ENCODE measurements around the gene GON7. TPM values are rescaled to one million over a fixed set of nuclear protein-coding genes. Genes with fewer than 3 reads are reported as not detected.
"Not testable (repeated sequence)": the region's sequence is repeated elsewhere in the genome, so short reads cannot be mapped to it uniquely, and the experiment has no call there.

The GON7 gene
- total RNA-seq, 1 donor = 11.6 TPM

DNA sequence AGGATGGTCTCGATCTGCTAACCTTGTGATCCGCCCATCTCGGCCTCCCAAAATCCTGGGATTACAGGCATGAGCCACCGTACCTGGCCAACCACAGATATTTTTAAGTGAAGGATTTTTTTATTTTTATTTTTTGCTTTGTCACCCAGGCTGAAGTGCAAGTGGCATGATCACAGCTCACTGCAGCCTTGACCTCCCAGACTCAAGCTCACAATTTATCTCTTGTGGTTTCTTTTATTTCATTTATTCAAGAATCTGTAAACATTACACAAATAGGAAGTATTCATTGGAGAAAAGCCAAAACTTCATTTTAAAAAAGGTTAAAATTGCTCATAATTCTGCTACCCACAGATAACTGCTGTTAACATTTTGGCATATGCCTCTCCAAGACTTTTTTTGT lies 35.5 kb downstream of the GON7 start:
- no peaks in the 10 kb centered on the region for H3K79me2 ChIP-seq (ENCODE audit: insufficient read depth, low read length)
- H3K27me3 ChIP-seq (ENCODE audit: insufficient read depth, low read length) = peaks cover 7% of the 10 kb centered on the region
- no peak overlapping the region for H3K27ac ChIP-seq (ENCODE audit: low read depth, low read length)
- no peaks in the 10 kb centered on the region for H3K9me3 ChIP-seq (ENCODE audit: low read depth, low read length)
- H3K36me3 ChIP-seq (ENCODE audit: insufficient read depth, low read length) = no peaks in the 10 kb centered on the region
- H3K4me1 ChIP-seq (ENCODE audit: insufficient read depth, low read length) = no peaks in the 10 kb centered on the region
- no peak overlapping the region for H2AFZ ChIP-seq (ENCODE audit: low read length)
- DNase-seq (ENCODE audit: insufficient read length, low spot score, missing footprints) = no peak
- H3K4me3 ChIP-seq (ENCODE audit: insufficient read depth, low read length) = no peak overlapping the region
- H3K4me2 ChIP-seq (ENCODE audit: insufficient read depth, low read length) = no peak overlapping the region
- TF ChIP-seq, protein P1, sequence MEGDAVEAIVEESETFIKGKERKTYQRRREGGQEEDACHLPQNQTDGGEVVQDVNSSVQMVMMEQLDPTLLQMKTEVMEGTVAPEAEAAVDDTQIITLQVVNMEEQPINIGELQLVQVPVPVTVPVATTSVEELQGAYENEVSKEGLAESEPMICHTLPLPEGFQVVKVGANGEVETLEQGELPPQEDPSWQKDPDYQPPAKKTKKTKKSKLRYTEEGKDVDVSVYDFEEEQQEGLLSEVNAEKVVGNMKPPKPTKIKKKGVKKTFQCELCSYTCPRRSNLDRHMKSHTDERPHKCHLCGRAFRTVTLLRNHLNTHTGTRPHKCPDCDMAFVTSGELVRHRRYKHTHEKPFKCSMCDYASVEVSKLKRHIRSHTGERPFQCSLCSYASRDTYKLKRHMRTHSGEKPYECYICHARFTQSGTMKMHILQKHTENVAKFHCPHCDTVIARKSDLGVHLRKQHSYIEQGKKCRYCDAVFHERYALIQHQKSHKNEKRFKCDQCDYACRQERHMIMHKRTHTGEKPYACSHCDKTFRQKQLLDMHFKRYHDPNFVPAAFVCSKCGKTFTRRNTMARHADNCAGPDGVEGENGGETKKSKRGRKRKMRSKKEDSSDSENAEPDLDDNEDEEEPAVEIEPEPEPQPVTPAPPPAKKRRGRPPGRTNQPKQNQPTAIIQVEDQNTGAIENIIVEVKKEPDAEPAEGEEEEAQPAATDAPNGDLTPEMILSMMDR (IDR thresholded peaks at IDR 0.05; ENCODE audit: extremely low read depth, low read depth, low read length) = no peak
- no peaks in the 10 kb centered on the region for H4K20me1 ChIP-seq (ENCODE audit: insufficient read depth, low read length)

DNA sequence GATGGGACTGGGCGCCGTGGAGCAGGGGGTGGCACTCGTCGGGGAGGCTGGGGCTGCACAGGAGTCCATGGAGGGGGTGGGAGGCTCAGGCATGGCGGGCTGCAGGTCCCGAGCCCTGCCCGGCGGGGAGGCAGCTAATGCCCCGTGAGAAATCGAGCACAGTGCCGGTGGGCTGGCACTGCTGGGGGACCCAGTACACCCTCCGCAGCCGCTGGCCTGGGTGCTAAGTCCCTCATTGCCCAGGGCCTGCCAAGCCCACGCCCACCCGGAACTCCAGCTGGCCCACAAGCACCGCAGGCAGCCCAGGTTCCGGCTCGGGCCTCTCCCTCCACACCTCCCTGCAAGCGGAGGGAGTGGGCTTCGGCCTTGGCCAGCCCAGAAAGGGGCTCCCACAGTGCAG lies 36.7 kb downstream of the GON7 start:
- H3K36me3 ChIP-seq (ENCODE audit: insufficient read depth, low read length); H3K4me1 ChIP-seq (ENCODE audit: insufficient read depth, low read length); H3K79me2 ChIP-seq (ENCODE audit: insufficient read depth, low read length); H3K27ac ChIP-seq (ENCODE audit: low read depth, low read length); H4K20me1 ChIP-seq (ENCODE audit: insufficient read depth, low read length); H3K4me3 ChIP-seq (ENCODE audit: insufficient read depth, low read length); H2AFZ ChIP-seq (ENCODE audit: low read length); H3K27me3 ChIP-seq (ENCODE audit: insufficient read depth, low read length); H3K9me3 ChIP-seq (ENCODE audit: low read depth, low read length); H3K4me2 ChIP-seq (ENCODE audit: insufficient read depth, low read length); DNase-seq (ENCODE audit: insufficient read length, low spot score, missing footprints): not testable (repeated sequence)

DNA sequence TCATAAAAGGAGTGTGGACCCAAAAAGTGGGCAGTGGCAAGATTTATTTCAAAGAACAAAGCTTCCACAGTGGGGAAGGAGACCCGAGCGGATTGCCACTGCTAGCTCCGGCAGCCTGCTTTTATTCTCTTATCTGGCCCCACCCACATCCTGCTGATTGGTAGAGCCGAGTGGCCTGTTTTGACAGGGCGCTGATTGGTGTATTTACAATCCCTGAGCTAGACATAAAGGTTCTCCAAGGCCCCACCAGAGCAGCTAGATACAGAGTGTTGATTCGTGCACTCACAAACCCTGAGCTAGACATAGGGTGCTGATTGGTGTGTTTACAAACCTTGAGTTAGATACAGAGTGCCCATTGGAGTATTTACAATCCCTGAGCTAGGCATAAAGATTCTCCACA lies 37.2 kb downstream of the GON7 start:
- H2AFZ ChIP-seq (ENCODE audit: low read length); H3K4me3 ChIP-seq (ENCODE audit: insufficient read depth, low read length); H3K4me2 ChIP-seq (ENCODE audit: insufficient read depth, low read length); H3K79me2 ChIP-seq (ENCODE audit: insufficient read depth, low read length); H3K4me1 ChIP-seq (ENCODE audit: insufficient read depth, low read length); H3K27me3 ChIP-seq (ENCODE audit: insufficient read depth, low read length); H3K27ac ChIP-seq (ENCODE audit: low read depth, low read length); H4K20me1 ChIP-seq (ENCODE audit: insufficient read depth, low read length); H3K9me3 ChIP-seq (ENCODE audit: low read depth, low read length); H3K36me3 ChIP-seq (ENCODE audit: insufficient read depth, low read length); DNase-seq (ENCODE audit: insufficient read length, low spot score, missing footprints): not testable (repeated sequence)

DNA sequence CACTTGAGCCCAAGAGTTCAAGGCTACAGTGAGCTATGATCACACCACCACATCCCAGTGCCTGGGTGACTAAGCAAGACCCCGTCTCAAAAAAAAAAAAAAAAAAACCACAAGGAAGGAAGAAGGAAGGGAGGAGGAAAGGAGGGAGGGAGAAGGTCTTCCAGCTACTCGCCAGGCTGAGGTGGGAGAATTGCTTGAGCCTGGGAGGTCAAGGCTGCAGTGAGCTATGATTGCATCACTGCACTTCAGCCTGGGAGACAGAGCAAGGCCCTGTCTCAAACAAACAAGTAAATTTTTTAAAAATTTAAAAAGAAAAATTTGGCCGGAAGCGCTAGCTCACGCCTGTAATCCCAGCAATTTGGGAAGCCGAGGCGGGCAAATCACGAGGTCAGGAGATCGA lies 38.3 kb downstream of the GON7 start:
- not testable (repeated sequence) for H3K36me3 ChIP-seq (ENCODE audit: insufficient read depth, low read length); H3K4me1 ChIP-seq (ENCODE audit: insufficient read depth, low read length); DNase-seq (ENCODE audit: insufficient read length, low spot score, missing footprints); H3K4me3 ChIP-seq (ENCODE audit: insufficient read depth, low read length); H4K20me1 ChIP-seq (ENCODE audit: insufficient read depth, low read length); H3K27me3 ChIP-seq (ENCODE audit: insufficient read depth, low read length); H3K9me3 ChIP-seq (ENCODE audit: low read depth, low read length); H3K27ac ChIP-seq (ENCODE audit: low read depth, low read length); H2AFZ ChIP-seq (ENCODE audit: low read length); H3K4me2 ChIP-seq (ENCODE audit: insufficient read depth, low read length); H3K79me2 ChIP-seq (ENCODE audit: insufficient read depth, low read length)

DNA sequence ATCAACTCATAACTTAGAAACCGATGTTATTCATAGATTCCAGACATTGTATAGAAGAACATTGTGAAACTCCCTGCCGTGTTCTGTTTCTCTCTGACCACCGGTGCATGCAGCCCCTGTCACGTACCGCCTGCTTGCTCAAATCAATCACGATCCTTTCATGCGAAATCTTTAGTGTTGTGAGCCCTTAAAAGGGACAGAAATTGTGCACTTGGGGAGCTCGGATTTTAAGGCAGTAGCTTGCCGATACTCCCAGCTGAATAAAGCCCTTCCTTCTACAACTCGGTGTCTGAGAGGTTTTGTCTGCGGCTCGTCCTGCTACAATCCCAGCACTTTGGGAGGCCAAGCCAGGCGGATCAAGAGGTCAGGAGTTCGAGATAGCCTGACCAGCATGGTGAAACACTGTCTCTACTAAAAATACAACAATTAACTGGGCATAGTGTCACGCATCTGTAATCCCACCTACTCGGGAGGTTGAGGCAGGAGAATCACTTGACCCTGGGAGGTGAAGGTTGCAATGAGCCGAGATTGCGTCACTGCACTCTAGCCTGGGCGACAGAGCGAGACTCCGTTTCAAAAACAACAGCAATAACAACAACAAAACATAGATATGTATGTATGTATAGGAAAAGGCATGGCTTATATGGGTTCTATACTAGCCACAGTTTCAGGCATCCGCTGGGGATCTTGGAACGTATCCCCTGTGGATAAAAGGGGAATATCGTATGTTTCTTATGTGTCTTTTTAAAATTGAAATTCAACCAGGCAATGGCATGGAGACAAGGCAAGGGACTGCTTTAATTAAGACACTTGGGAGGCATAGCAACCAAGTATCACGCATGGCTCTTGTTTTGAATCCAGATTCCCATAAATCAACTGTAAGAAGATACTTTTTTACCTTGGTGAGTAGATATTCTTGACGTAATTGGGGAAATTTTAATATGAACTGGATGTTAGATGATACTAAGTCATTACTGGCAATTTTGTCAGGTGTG lies 41.3 kb downstream of the GON7 start:
- not testable (repeated sequence) for H3K4me1 ChIP-seq (ENCODE audit: insufficient read depth, low read length); H4K20me1 ChIP-seq (ENCODE audit: insufficient read depth, low read length); H3K4me3 ChIP-seq (ENCODE audit: insufficient read depth, low read length); H2AFZ ChIP-seq (ENCODE audit: low read length); H3K27me3 ChIP-seq (ENCODE audit: insufficient read depth, low read length); H3K36me3 ChIP-seq (ENCODE audit: insufficient read depth, low read length); H3K9me3 ChIP-seq (ENCODE audit: low read depth, low read length); H3K4me2 ChIP-seq (ENCODE audit: insufficient read depth, low read length); H3K27ac ChIP-seq (ENCODE audit: low read depth, low read length); H3K79me2 ChIP-seq (ENCODE audit: insufficient read depth, low read length)
- peak; percentile 42 for DNase-seq (ENCODE audit: insufficient read length, low spot score, missing footprints)

DNA sequence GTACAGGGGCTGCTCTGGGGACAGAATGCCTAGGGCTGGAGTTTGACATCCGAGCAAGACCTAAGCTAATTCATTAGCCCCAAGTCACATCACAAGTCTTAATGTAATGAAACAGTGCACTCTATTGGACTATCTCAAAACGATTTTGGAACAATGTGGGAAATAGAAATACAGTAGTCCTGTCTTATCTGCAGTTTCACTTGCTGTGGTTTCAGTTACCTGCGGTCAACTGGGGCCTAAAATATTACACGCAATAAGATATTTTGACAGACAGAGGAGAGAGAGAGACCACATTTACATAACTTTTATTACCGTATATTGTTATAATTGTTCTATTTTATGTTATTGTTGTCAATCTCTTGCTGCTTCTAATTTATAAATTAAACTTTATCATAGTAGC lies 43.3 kb downstream of the GON7 start:
- DNase-seq (ENCODE audit: insufficient read length, low spot score, missing footprints) = peak; percentile 41
- no peaks in the 10 kb centered on the region for H3K79me2 ChIP-seq (ENCODE audit: insufficient read depth, low read length)
- H4K20me1 ChIP-seq (ENCODE audit: insufficient read depth, low read length) = no peaks in the 10 kb centered on the region
- H3K4me2 ChIP-seq (ENCODE audit: insufficient read depth, low read length) = no peak overlapping the region
- no peaks in the 10 kb centered on the region for H3K4me1 ChIP-seq (ENCODE audit: insufficient read depth, low read length)
- no peaks in the 10 kb centered on the region for H3K36me3 ChIP-seq (ENCODE audit: insufficient read depth, low read length)
- TF ChIP-seq, protein P1 (IDR thresholded peaks at IDR 0.05; ENCODE audit: extremely low read depth, low read depth, low read length) = no peak
- H3K4me3 ChIP-seq (ENCODE audit: insufficient read depth, low read length) = no peak overlapping the region
- no peak overlapping the region for H2AFZ ChIP-seq (ENCODE audit: low read length)
- no peaks in the 10 kb centered on the region for H3K9me3 ChIP-seq (ENCODE audit: low read depth, low read length)
- H3K27me3 ChIP-seq (ENCODE audit: insufficient read depth, low read length) = no peaks in the 10 kb centered on the region
- no peak overlapping the region for H3K27ac ChIP-seq (ENCODE audit: low read depth, low read length)

All from osteoblast (primary cell).